Smooth muscle cell (in vitro differentiated cells): ENCODE measurements around the gene OR5T3. TPM values are rescaled to one million over a fixed set of nuclear protein-coding genes. Genes with fewer than 3 reads are reported as not detected.

Experiments
- DNase-seq: peaks from one replicate; lab custom pipeline; 2025; ENCODE audit not compliant: unreplicated experiment; lab: John Stamatoyannopoulos, UW
- H2AFZ ChIP-seq: fragments of 200-600 bp; sonication (generic); 2 replicates; pipeline ENCODE4 v1.6.0; 2016; ENCODE audit warnings: antibody characterized with exemption, low read depth, mild to moderate bottlenecking
- H3F3A ChIP-seq: fragments of 200-600 bp; sonication (generic); 2 replicates; pipeline ENCODE4 v1.6.0; 2017; ENCODE audit warnings: antibody characterized with exemption, low read depth
- H3K27ac ChIP-seq: fragments of 200-600 bp; sonication (generic); 2 replicates; pipeline ENCODE4 v1.5.1; 2016; ENCODE audit warnings: low read depth, mild to moderate bottlenecking
- H3K27me3 ChIP-seq: fragments of 200-600 bp; sonication (generic); 2 replicates; pipeline ENCODE4 v1.6.1; 2016; ENCODE audit warnings: low read depth, mild to moderate bottlenecking
- H3K36me3 ChIP-seq: fragments of 200-600 bp; sonication (generic); 2 replicates; pipeline ENCODE4 v1.5.1; 2016; ENCODE audit warnings: low read depth
- H3K4me1 ChIP-seq: fragments of 200-600 bp; sonication (generic); 2 replicates; pipeline ENCODE4 v1.5.1; 2016; ENCODE audit warnings: low read depth
- H3K4me2 ChIP-seq: fragments of 200-600 bp; sonication (generic); 2 replicates; pipeline ENCODE4 v1.6.0; 2016; ENCODE audit warnings: mild to moderate bottlenecking
- H3K4me3 ChIP-seq: fragments of 200-600 bp; sonication (generic); 2 replicates; pipeline ENCODE4 v1.5.1; 2016; ENCODE audit warnings: mild to moderate bottlenecking
- H3K79me2 ChIP-seq: fragments of 200-600 bp; sonication (generic); 2 replicates; pipeline ENCODE4 v1.6.0; 2016; ENCODE audit warnings: low read depth, mild to moderate bottlenecking
- H3K9ac ChIP-seq: fragments of 200-600 bp; sonication (generic); 2 replicates; pipeline ENCODE4 v1.6.0; 2016; ENCODE audit warnings: low read depth
- H3K9me3 ChIP-seq: fragments of 200-600 bp; sonication (generic); replicated peaks from 2 replicates; pipeline ENCODE4 v1.5.1; 2016; ENCODE audit warnings: low read depth
- H4K20me1 ChIP-seq: fragments of 200-600 bp; sonication (generic); 2 replicates; pipeline ENCODE4 v1.6.0; 2016; ENCODE audit warnings: low read depth
- WGBS: methylation state at CpG from one replicate; pipeline ENCODE4 v1.1.7; 2016; ENCODE audit warnings: low lambda C conversion rate; 5-methylcytosine and 5-hydroxymethylcytosine counted together
- polyA plus RNA-seq: library from polyadenylated mRNA; unstranded; fragments of >200 nt; fragmentation: Nextera tagmentation; extraction: Ambion mirVana; gene quantifications from 2 replicates; pipeline ENCODE4 v1.2.1, GENCODE V29; 2016
- total RNA-seq: library from RNA; depleted of rRNA; stranded (reverse); fragments of >200 nt; gene quantifications from 2 replicates; pipeline ENCODE4 v1.2.3, GENCODE V29; 2014
- TF ChIP-seq, protein P1 (sequence below): fragments of 200-600 bp; sonication (generic); IDR thresholded peaks from 2 replicates; pipeline ENCODE4 v1.5.1; 2017; ENCODE audit warnings: borderline replicate concordance, mild to moderate bottlenecking, antibody characterized with exemption; ENCODE audit not compliant: insufficient read depth, poor library complexity, severe bottlenecking

Gene OR5T3
- total and polyA plus RNA-seq, 2 experiments from 2014 or later, result not detected

DNA sequence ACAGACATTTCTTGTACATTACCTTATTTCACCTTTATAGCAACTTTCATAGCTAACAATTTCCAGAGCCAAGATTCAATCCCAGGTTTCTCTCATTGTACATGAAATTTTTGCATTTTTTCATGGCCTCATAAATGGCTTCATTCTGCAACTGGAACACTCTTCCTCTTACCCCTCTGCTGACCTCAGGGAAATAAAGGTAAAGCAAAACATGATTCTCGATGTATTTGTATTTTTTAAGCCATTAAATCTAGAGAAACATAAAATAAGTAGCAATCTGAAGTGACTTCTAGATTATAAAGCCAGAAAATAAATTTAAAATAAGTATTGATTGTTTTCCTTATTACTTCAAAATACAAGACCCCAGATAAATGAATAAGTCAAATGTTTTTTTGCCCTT lies 17.9 kb upstream of the OR5T3 start, which contains the start of gene OR5T2:
OR5T2 (minus strand) TSS at position 101 of the 400 bp plus-strand sequence. CDS start 1,193 bp downstream, outside the sequence.
- Histone ChIP-seq H3K4me3 (no peak within 1 kb of the TSS), H3F3A (no peaks in the 10 kb centered on the region), H3K9me3 (no peaks in the 10 kb centered on the region), H2AFZ (no peak within 1 kb of the TSS), H3K9ac (no peak within 1 kb of the TSS), H4K20me1 (no peaks in the 10 kb centered on the region), H3K27me3 (no peaks in the 10 kb centered on the region), H3K27ac (no peak within 1 kb of the TSS), H3K4me2 (no peak within 1 kb of the TSS), H3K36me3 (no peaks in the 10 kb centered on the region), H3K4me1 (no peaks in the 10 kb centered on the region), H3K79me2 (no peaks in the 10 kb centered on the region)
- DNase-seq, result no peak
- TF ChIP-seq, protein P1, sequence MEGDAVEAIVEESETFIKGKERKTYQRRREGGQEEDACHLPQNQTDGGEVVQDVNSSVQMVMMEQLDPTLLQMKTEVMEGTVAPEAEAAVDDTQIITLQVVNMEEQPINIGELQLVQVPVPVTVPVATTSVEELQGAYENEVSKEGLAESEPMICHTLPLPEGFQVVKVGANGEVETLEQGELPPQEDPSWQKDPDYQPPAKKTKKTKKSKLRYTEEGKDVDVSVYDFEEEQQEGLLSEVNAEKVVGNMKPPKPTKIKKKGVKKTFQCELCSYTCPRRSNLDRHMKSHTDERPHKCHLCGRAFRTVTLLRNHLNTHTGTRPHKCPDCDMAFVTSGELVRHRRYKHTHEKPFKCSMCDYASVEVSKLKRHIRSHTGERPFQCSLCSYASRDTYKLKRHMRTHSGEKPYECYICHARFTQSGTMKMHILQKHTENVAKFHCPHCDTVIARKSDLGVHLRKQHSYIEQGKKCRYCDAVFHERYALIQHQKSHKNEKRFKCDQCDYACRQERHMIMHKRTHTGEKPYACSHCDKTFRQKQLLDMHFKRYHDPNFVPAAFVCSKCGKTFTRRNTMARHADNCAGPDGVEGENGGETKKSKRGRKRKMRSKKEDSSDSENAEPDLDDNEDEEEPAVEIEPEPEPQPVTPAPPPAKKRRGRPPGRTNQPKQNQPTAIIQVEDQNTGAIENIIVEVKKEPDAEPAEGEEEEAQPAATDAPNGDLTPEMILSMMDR, result no peak
- WGBS, result 77% methylated on average over 1 of the region's 1 CpG

DNA sequence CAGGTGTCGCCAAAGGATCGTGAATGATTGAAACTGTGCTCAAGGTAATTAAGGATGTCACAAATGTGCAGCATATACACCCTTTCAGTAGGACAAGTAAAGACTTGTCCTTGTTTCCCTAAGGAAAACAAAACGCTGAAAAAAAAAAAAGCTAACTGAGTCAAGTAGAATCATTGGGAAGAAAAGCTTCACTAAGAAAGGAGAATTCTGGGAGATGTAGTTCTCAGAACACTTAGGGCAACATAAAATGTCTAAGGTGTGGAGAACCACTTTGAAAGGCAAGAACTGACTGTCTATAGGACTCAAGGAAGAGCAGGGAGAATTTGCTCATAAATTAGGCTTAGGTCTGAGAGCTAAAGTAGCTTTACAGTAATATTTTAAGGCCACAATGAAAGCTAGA lies 19.0 kb downstream of the OR5T3 start:
- H3K4me1 ChIP-seq, result no peaks in the 10 kb centered on the region
- 66% methylated on average over 3 of the region's 3 CpGs for WGBS

DNA sequence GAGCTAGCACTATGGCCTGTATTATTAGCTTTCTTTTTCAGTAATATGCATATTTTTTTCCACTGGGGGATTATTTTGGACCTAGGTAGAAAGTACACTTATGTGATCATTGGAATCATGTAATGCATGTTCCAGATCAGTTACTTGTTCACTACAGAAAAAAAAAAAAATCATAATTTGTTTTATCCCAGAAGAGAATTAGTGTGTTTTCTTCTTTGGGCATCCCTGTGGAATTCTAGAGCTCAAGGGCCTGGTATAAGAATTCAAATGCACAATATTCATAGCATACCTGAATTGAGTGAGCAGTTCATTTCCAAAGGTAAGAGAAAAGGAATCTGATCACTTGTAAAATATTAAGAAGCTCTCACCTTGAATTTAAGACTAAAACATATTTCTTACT lies 21.8 kb downstream of the OR5T3 start, which contains the start of gene OR5T1:
OR5T1 (plus strand) TSS at position 301 of the 400 bp plus-strand sequence. CDS start 1,485 bp downstream, outside the sequence.
- no peaks in the 10 kb centered on the region for H3K36me3 ChIP-seq
- no peaks in the 10 kb centered on the region for H3F3A ChIP-seq
- no peak within 1 kb of the TSS for H2AFZ ChIP-seq
- no peaks in the 10 kb centered on the region for H4K20me1 ChIP-seq
- H3K9me3 ChIP-seq, result no peaks in the 10 kb centered on the region
- H3K4me2 ChIP-seq, result no peak within 1 kb of the TSS
- H3K4me3 ChIP-seq, result no peak within 1 kb of the TSS
- H3K27me3 ChIP-seq, result no peaks in the 10 kb centered on the region
- H3K27ac ChIP-seq, result no peak within 1 kb of the TSS
- TF ChIP-seq, protein P1, result no peak
- H3K9ac ChIP-seq, result no peak within 1 kb of the TSS
- no peaks in the 10 kb centered on the region for H3K79me2 ChIP-seq
- H3K4me1 ChIP-seq, result no peaks in the 10 kb centered on the region
- no peak for DNase-seq

More for the DNA sequence above, 19.0 kb downstream of the OR5T3 start:
- Histone ChIP-seq H3K36me3 (no peaks in the 10 kb centered on the region), H3F3A (no peaks in the 10 kb centered on the region), H2AFZ (no peak overlapping the region), H4K20me1 (no peaks in the 10 kb centered on the region), H3K4me3 (no peak overlapping the region), H3K4me2 (no peak overlapping the region), H3K27ac (no peak overlapping the region), H3K27me3 (no peaks in the 10 kb centered on the region), H3K79me2 (no peaks in the 10 kb centered on the region), H3K9me3 (no peaks in the 10 kb centered on the region), H3K9ac (no peak overlapping the region)
- DNase-seq, result no peak
- TF ChIP-seq, protein P1, result no peak

DNA sequence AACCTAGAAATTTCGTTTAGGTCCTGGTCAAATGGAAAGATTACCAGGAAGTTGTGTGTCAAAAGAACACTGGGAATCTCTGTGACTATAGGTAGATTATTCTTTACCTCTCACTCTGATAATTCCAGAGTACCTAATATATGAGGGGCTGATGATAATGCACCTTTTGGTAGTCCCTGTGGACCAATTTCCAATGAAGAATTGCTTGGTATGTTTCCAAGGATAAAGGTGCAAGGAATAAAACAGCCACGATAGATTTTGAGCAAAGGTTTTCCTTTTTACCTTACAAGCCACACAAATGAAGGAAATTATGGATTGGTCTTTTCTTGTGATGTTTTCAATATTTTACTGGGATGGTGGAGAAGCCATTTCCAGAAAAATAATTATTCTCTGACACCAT lies 40.1 kb downstream of the OR5T3 start, which contains the start of gene OR8H1:
OR8H1 (minus strand) TSS at position 101 of the 400 bp plus-strand sequence. CDS start 1,192 bp downstream, outside the sequence.
- 77% methylated on average over 2 of the region's 2 CpGs for WGBS
- DNase-seq, result no peak
- no peaks in the 10 kb centered on the region for H3K36me3 ChIP-seq

More for the DNA sequence above, 40.1 kb downstream of the OR5T3 start, which contains the start of gene OR8H1:
- Histone ChIP-seq H4K20me1 (no peaks in the 10 kb centered on the region), H3K27me3 (no peaks in the 10 kb centered on the region), H3K9me3 (no peaks in the 10 kb centered on the region), H3K4me1 (no peaks in the 10 kb centered on the region), H3K27ac (no peak within 1 kb of the TSS), H3K79me2 (no peaks in the 10 kb centered on the region), H3F3A (no peaks in the 10 kb centered on the region), H3K4me3 (no peak within 1 kb of the TSS), H3K4me2 (no peak within 1 kb of the TSS), H2AFZ (no peak within 1 kb of the TSS), H3K9ac (no peak within 1 kb of the TSS)
- TF ChIP-seq, protein P1, result no peak
